Osteocyte (in vitro differentiated cells): ENCODE data around the gene SLC22A14. TPM values are rescaled to one million over a fixed set of nuclear protein-coding genes. Genes with fewer than 3 reads are reported as not detected.
A peak's percentile ranks its signal among the peaks of the same experiment; 100 is the strongest.

Experiments
- DNase-seq: peaks from one replicate; pipeline ENCODE4 v3.0.0; 2021; ENCODE audit warnings: mixed read lengths; ENCODE audit not compliant: unreplicated experiment; ENCODE audit errors: extremely low spot score
- H3K27ac Mint-ChIP-seq: one replicate; pipeline ENCODE4 v1.8.0; 2021; ENCODE audit warnings: mild to moderate bottlenecking, mixed read lengths; ENCODE audit not compliant: unreplicated experiment
- H3K27me3 Mint-ChIP-seq: one replicate; pipeline ENCODE4 v1.8.0; 2021; ENCODE audit warnings: mixed read lengths; ENCODE audit not compliant: unreplicated experiment
- H3K36me3 Mint-ChIP-seq: one replicate; pipeline ENCODE4 v1.8.0; 2021; ENCODE audit warnings: mixed read lengths; ENCODE audit not compliant: unreplicated experiment
- H3K4me1 Mint-ChIP-seq: one replicate; pipeline ENCODE4 v1.8.0; 2021; ENCODE audit warnings: mixed read lengths; ENCODE audit not compliant: unreplicated experiment
- H3K4me3 Mint-ChIP-seq: one replicate; pipeline ENCODE4 v1.8.0; 2021; ENCODE audit warnings: mild to moderate bottlenecking, moderate library complexity, mixed read lengths; ENCODE audit not compliant: unreplicated experiment
- H3K9me3 Mint-ChIP-seq: one replicate; pipeline ENCODE4 v1.8.0; 2021; ENCODE audit warnings: mixed read lengths; ENCODE audit not compliant: unreplicated experiment
- CTCF ChIP-seq: fragments of 200-600 bp; sonication (generic); IDR thresholded peaks from 2 replicates; pipeline ENCODE4 v1.5.0; 2021; ENCODE audit warnings: antibody characterized with exemption, mild to moderate bottlenecking, moderate library complexity
- total RNA-seq: library from RNA; stranded (reverse); gene quantifications from 2 replicates; pipeline ENCODE4 v1.2.1, GENCODE V29; 2021

Gene SLC22A14
- total RNA-seq, 1 donor from 2014 or later = 0.30 TPM

DNA sequence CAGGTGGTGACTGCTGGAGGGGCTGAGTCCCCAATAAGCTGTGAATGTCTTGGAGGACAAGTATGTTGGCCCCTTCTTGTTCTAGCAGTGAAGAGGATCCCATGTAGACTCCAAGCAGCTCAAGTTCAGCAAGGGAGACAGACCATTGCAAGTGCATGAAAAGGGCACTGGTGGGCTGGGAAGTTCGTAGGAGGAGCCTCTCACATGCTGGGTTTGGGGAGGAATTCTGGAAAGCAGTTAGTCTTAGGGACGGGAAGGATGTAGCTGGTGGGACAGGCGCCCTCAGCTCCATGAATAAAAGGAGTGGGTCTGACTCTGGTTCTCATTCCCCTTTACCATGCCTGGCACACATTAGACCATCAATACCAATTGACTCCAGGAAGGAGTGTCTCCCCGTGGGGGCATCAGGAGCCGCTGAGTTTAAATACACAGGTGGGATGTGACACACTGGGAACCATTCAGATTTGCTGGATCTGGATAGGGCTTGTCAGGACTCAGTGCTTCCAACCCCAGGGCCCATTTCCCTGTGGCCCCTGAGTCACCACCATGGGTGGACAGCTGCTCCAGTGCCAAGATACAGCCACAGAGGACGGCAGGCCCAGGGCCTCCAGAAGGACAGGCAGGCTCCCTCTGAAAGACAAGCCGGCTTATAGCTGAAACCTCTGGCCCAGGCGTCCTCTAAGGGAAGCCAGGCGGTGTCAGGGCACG is 63.9 kb downstream of the SLC22A14 start:
- H3K36me3 Mint-ChIP-seq = no peaks in the 10 kb centered on the region
- H3K4me3 Mint-ChIP-seq = peak overlapping the region; percentile 69
- peak overlapping the region; percentile 55 for H3K27ac Mint-ChIP-seq
- H3K9me3 Mint-ChIP-seq = no peaks in the 10 kb centered on the region
- no peak for TF ChIP-seq CTCF
- H3K27me3 Mint-ChIP-seq = no peaks in the 10 kb centered on the region
- DNase-seq = peak; percentile 44
- H3K4me1 Mint-ChIP-seq = peaks cover 8% of the 10 kb centered on the region

DNA sequence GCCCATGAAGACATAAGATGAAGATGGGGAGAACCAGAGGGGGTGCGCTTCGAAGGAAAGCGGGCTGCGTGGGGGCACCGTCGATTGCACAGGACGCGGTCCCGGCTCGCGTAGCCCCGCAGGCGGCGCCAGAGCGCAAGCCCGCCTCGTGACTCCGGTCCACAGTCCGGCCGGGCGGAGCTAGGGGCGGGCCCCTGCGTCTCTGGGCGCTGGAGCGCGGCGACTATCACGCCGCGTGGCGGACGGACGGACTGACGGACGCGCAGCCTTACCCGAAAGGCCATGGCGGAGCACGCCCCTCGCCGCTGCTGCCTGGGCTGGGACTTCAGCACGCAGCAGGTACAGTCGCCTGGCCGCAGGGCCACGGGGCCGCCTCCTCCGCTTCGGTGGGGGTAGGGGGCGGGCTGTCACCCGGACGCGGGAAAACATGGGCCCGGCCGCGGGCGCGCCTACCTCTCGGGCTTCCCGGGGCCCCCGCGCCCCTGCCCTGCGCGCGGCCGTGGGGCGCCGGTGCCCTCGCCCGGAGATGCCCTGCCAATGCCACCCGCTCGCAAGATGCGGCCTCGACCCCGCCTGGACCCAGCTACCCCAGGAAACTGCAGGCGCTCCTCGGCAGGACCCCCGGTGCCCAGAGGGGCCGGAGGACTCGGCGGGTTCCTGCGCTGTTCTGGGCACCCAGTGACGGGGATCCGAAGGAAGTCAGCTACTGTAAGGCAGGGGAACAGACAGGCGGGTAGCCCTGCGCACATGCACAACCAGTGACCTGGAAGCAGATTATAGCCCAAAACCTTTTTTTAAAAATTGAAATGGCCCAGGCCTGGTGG is 64.7 kb downstream of the SLC22A14 start, which contains the start of gene XYLB:
Gene XYLB, plus strand, starts transcription at position 199 of the 824 bp plus-strand sequence. Its CDS starts 84 bp downstream, at position 283.
- peak; percentile 87 for TF ChIP-seq CTCF
- Mint-ChIP-seq H3K4me3 (peak within 1 kb of the TSS; percentile 69), H3K4me1 (peaks cover 8% of the 10 kb centered on the region), H3K27me3 (no peaks in the 10 kb centered on the region), H3K9me3 (no peaks in the 10 kb centered on the region), H3K36me3 (no peaks in the 10 kb centered on the region), H3K27ac (peak within 1 kb of the TSS; percentile 55)
- peak; percentile 94 for DNase-seq

DNA sequence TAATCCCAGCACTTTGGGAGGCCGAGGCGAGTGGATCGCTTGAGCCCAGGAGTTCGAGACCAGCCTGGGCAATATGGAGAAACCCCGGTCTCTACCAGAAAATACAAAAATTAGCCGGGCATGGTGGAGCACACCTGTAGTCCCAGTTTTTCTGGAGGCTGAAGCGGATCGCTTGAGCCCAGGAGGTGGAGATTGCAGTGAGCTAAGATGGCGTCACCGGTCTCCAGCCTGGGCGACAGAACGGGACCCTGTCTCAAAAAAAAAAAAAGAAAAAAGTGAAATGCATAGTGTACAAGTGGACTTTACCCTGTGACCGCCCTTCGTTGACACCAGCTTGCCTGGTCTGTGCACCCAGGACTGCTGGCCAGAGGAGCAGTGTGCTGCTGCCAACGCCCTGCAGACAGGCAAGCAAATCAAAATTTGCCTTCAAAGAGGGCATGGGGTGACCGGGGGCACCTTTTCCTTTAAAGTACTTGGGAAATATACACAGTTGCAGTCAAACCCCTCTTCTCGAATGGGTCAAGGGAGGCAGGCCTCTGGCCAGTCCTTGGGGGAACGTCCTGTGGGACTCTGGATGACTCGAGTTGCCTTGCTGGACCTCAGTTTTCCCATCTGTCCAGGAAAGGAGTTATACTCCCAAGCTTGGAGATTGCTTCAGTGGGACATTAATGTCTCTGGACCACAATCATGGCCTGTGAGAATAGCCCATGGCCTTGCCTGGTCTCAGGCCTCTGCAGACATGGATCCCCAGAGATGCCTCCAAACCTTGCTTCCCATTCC is 65.5 kb downstream of the SLC22A14 start:
- Mint-ChIP-seq H3K27ac (no peak overlapping the region), H3K4me1 (peaks cover 8% of the 10 kb centered on the region), H3K27me3 (no peaks in the 10 kb centered on the region), H3K9me3 (no peaks in the 10 kb centered on the region), H3K36me3 (no peaks in the 10 kb centered on the region), H3K4me3 (no peak overlapping the region)
- no peak for TF ChIP-seq CTCF
- DNase-seq = peak; percentile 60

DNA sequence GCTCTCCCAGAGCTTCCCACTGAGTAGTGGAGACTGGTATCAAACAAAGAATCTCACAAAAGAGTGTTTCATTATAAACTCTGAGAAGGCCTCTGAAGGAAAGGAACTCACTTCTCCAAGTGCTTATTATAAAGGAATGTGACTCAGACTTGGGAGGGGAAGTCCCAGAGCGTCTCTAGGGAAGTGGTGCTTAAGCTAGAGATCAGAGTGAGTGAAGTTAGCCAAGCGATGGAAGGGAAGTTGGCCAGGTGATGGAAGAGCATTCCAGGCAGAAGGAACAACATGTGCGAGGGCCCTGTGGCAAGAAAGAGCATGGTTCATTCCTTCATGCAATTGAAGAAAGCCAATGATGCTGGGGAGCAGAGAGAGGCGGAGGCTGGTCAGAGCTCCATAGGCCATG is 66.8 kb downstream of the SLC22A14 start:
- H3K36me3 Mint-ChIP-seq = no peaks in the 10 kb centered on the region
- H3K9me3 Mint-ChIP-seq = no peaks in the 10 kb centered on the region
- H3K4me1 Mint-ChIP-seq = peaks cover 11% of the 10 kb centered on the region
- H3K4me3 Mint-ChIP-seq = no peak overlapping the region
- DNase-seq = no peak
- no peak for TF ChIP-seq CTCF
- H3K27ac Mint-ChIP-seq = no peak overlapping the region
- no peaks in the 10 kb centered on the region for H3K27me3 Mint-ChIP-seq
